SU-DHL-6 (cell line): ENCODE results near the gene CCNB1IP1.

Experiments
- H2AFZ ChIP-seq: fragments of 200-600 bp; sonication (generic); 2 replicates; pipeline ENCODE4 v1.6.1; 2014; ENCODE audit warnings: low read depth, mild to moderate bottlenecking, moderate library complexity, mixed read lengths, antibody characterized with exemption, low read length; ENCODE audit not compliant: severe bottlenecking
- H3F3A ChIP-seq: fragments of 200-600 bp; shearing (Covaris generic); 2 replicates; pipeline ENCODE4 v1.6.0; 2016; ENCODE audit warnings: antibody characterized with exemption, mild to moderate bottlenecking; ENCODE audit not compliant: insufficient read depth
- H3K27ac ChIP-seq: fragments of 200-600 bp; sonication (generic); 2 replicates; pipeline ENCODE4 v1.5.1; 2016; ENCODE audit warnings: low read depth, mild to moderate bottlenecking, low read length, moderate library complexity, mixed read lengths
- H3K27me3 ChIP-seq: fragments of 200-600 bp; sonication (generic), shearing (Covaris generic); 2 replicates; pipeline ENCODE4 v1.6.0; 2014; ENCODE audit warnings: mild to moderate bottlenecking, low read length
- H3K36me3 ChIP-seq: fragments of 200-600 bp; sonication (generic); 2 replicates; pipeline ENCODE4 v1.6.1; 2014; ENCODE audit warnings: mild to moderate bottlenecking, low read length, mixed read lengths
- H3K4me2 ChIP-seq: fragments of 300-600, 200-600 bp; shearing (Covaris generic), sonication (generic); 2 replicates; pipeline ENCODE4 v1.6.0; 2014; ENCODE audit warnings: low read length, low read depth, mild to moderate bottlenecking; ENCODE audit not compliant: poor library complexity, severe bottlenecking
- H3K4me3 ChIP-seq: fragments of 200-600 bp; sonication (generic); 2 replicates; pipeline ENCODE4 v1.5.1; 2014; ENCODE audit warnings: antibody characterized with exemption, low read length, mild to moderate bottlenecking, mixed read lengths; ENCODE audit not compliant: insufficient read depth, poor library complexity, severe bottlenecking
- H3K79me2 ChIP-seq: fragments of 200-600 bp; sonication (generic); 2 replicates; pipeline ENCODE4 v1.6.1; 2014; ENCODE audit warnings: mild to moderate bottlenecking, low read length, moderate library complexity; ENCODE audit not compliant: insufficient read depth
- H3K9ac ChIP-seq: fragments of 200-600 bp; sonication (generic); 2 replicates; pipeline ENCODE4 v1.7.0; 2014; ENCODE audit warnings: mild to moderate bottlenecking, low read length
- H3K9me2 ChIP-seq: fragments of 200-600 bp; sonication (generic); replicated peaks from 2 replicates; pipeline ENCODE4 v1.6.1; 2014; ENCODE audit warnings: low read length; ENCODE audit not compliant: insufficient read depth
- H3K9me3 ChIP-seq: fragments of 200-600 bp; sonication (generic); 2 replicates; pipeline ENCODE4 v1.6.1; 2014; ENCODE audit warnings: low read length, mixed read lengths; ENCODE audit not compliant: insufficient read depth
- H4K20me1 ChIP-seq: fragments of 200-600 bp; sonication (generic); 2 replicates; pipeline ENCODE4 v1.6.1; 2014; ENCODE audit warnings: low read depth, mild to moderate bottlenecking, antibody characterized with exemption, low read length, moderate library complexity, mixed read lengths
- CTCF ChIP-seq: fragments of 200-600 bp; sonication (generic); IDR thresholded peaks from one replicate; pipeline ENCODE4 v1.5.1; 2017; ENCODE audit warnings: antibody characterized with exemption, mild to moderate bottlenecking, low read length, moderate library complexity; ENCODE audit not compliant: insufficient read depth, poor library complexity, severe bottlenecking
- EZH2phosphoT487 ChIP-seq: fragments of 200-600 bp; sonication (generic), shearing (Covaris generic); conservative IDR thresholded peaks from 2 replicates; pipeline ENCODE4 v1.6.1; 2018; ENCODE audit warnings: mild to moderate bottlenecking, antibody characterized with exemption, low read length, moderate library complexity, mixed read lengths

Gene CCNB1IP1

GRCh38 chr14:20327005-20327869 is 5.8 kb downstream of the CCNB1IP1 start:
- H3K27me3 ChIP-seq = no peaks in the 10 kb centered on the region
- no peak overlapping the region for H3K4me3 ChIP-seq
- peak overlapping the region; percentile 6; the same call in 1 of the 2 replicates for H3K9ac ChIP-seq
- H3K79me2 ChIP-seq = peaks cover 57% of the 10 kb centered on the region
- peak overlapping the region; percentile 34 for H3K4me2 ChIP-seq
- peaks cover 40% of the 10 kb centered on the region for H3K36me3 ChIP-seq
- no peak overlapping the region for H2AFZ ChIP-seq
- H3K9me2 ChIP-seq = no peaks in the 10 kb centered on the region
- H3F3A ChIP-seq = peaks cover 33% of the 10 kb centered on the region
- peak; percentile 77 for TF ChIP-seq CTCF
- TF ChIP-seq EZH2phosphoT487 = no peak
- H4K20me1 ChIP-seq = 0 out of 2 replicates have a peak, but pooled peaks cover 6% of the 10 kb centered on the region
- H3K9me3 ChIP-seq = no peaks in the 10 kb centered on the region
- peak overlapping the region; percentile 44; the same call in 1 of the 2 replicates for H3K27ac ChIP-seq

- H3K4me2 ChIP-seq = no peak overlapping the region
- peaks cover 2% of the 10 kb centered on the region; the same call in 1 of the 2 replicates for H4K20me1 ChIP-seq
- H2AFZ ChIP-seq = no peak overlapping the region
- H3K4me3 ChIP-seq = no peak overlapping the region
- peaks cover 40% of the 10 kb centered on the region for H3K36me3 ChIP-seq
- H3K9me2 ChIP-seq = no peaks in the 10 kb centered on the region
- no peak overlapping the region for H3K27ac ChIP-seq
- peaks cover 4% of the 10 kb centered on the region; the same call in 1 of the 2 replicates for H3F3A ChIP-seq
- no peaks in the 10 kb centered on the region for H3K9me3 ChIP-seq
- no peaks in the 10 kb centered on the region for H3K27me3 ChIP-seq
- no peak for TF ChIP-seq EZH2phosphoT487
- TF ChIP-seq CTCF = no peak
- H3K79me2 ChIP-seq = 0 out of 2 replicates have a peak, but pooled peaks cover 4% of the 10 kb centered on the region
- H3K9ac ChIP-seq = no peak overlapping the region
Measured at GRCh38 chr14:20317720-20318119, 15.4 kb downstream of the CCNB1IP1 start.

- Histone ChIP-seq H3K36me3 (peaks cover 38% of the 10 kb centered on the region), H2AFZ (no peak overlapping the region), H3K27me3 (no peaks in the 10 kb centered on the region), H3F3A (0 out of 2 replicates have a peak, but pooled peaks cover 10% of the 10 kb centered on the region), H3K27ac (no peak overlapping the region), H3K79me2 (no peaks in the 10 kb centered on the region), H3K4me2 (no peak overlapping the region), H3K9me3 (no peaks in the 10 kb centered on the region), H3K9ac (no peak overlapping the region), H4K20me1 (no peaks in the 10 kb centered on the region), H3K9me2 (no peaks in the 10 kb centered on the region), H3K4me3 (no peak overlapping the region)
- TF ChIP-seq EZH2phosphoT487 = no peak
- TF ChIP-seq CTCF = no peak
Measured at GRCh38 chr14:20314026-20314425, 19.1 kb downstream of the CCNB1IP1 start.
